PFSK-1 (cell line): ENCODE measurements around the gene HTT.

Experiments
- FOXP2 ChIP-seq: optimal IDR thresholded peaks from 2 replicates; pipeline ENCODE3; 2011; ENCODE audit warnings: borderline replicate concordance, control low read depth, inconsistent platforms; ENCODE audit not compliant: insufficient read depth; ENCODE audit errors: extremely low read length, extremely low read depth
- POLR2AphosphoS5 ChIP-seq: IDR thresholded peaks from 2 replicates; pipeline ENCODE4 v1.6.1; 2012; ENCODE audit warnings: low read depth, mild to moderate bottlenecking, control low read depth, low read length, moderate library complexity
- SIN3A ChIP-seq: IDR thresholded peaks from 2 replicates; pipeline ENCODE4 v1.6.1; 2012; ENCODE audit warnings: mild to moderate bottlenecking, low read length, moderate library complexity, borderline replicate concordance; ENCODE audit not compliant: insufficient read depth
- TAF1 ChIP-seq: IDR thresholded peaks from 2 replicates; pipeline ENCODE4 v1.6.1; 2012; ENCODE audit warnings: low read length, control low read depth, borderline replicate concordance; ENCODE audit not compliant: insufficient read depth
- TF ChIP-seq, protein P1 (sequence below), 2 experiments: IDR thresholded peaks; 2 replicates each; pipeline versions ENCODE4 v1.6.1 to v1.8.0; 2011 to 2012; ENCODE audit warnings: low read depth in 2 of 2, low read length in 2 of 2, control low read depth in 1 of 2, inconsistent platforms in 1 of 2, mild to moderate bottlenecking in 1 of 2, moderate library complexity in 1 of 2; ENCODE audit not compliant: insufficient read depth in 1 of 2

DNA sequence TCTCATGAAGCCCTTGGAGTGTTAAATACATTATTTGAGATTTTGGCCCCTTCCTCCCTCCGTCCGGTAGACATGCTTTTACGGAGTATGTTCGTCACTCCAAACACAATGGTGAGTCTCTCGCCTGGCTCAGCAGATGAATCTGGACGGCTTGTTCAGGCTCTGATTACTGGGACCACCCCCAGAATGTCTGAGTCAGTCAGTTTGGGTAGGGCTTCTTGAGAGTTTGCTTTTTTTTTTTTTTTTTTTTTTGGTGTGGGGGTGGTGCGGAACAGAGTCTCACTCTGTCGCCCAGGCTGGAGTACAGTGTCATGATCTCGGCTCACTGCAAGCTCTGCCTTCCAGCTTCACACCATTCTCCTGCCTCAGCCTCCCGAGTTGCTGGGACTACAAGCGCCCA, 112.1 kb downstream of the HTT start:
- no peak for TF ChIP-seq POLR2AphosphoS5
- TF ChIP-seq, protein P1, sequence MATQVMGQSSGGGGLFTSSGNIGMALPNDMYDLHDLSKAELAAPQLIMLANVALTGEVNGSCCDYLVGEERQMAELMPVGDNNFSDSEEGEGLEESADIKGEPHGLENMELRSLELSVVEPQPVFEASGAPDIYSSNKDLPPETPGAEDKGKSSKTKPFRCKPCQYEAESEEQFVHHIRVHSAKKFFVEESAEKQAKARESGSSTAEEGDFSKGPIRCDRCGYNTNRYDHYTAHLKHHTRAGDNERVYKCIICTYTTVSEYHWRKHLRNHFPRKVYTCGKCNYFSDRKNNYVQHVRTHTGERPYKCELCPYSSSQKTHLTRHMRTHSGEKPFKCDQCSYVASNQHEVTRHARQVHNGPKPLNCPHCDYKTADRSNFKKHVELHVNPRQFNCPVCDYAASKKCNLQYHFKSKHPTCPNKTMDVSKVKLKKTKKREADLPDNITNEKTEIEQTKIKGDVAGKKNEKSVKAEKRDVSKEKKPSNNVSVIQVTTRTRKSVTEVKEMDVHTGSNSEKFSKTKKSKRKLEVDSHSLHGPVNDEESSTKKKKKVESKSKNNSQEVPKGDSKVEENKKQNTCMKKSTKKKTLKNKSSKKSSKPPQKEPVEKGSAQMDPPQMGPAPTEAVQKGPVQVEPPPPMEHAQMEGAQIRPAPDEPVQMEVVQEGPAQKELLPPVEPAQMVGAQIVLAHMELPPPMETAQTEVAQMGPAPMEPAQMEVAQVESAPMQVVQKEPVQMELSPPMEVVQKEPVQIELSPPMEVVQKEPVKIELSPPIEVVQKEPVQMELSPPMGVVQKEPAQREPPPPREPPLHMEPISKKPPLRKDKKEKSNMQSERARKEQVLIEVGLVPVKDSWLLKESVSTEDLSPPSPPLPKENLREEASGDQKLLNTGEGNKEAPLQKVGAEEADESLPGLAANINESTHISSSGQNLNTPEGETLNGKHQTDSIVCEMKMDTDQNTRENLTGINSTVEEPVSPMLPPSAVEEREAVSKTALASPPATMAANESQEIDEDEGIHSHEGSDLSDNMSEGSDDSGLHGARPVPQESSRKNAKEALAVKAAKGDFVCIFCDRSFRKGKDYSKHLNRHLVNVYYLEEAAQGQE (IDR thresholded peaks at IDR 0.05; ENCODE audit: insufficient read depth in 1 of 2, low read depth in 2 of 2, low read length in 2 of 2): no peak
- TF ChIP-seq TAF1: no peak
- no peak for TF ChIP-seq SIN3A
- no peak for TF ChIP-seq FOXP2
